HepG2 (cell line): ENCODE data around the gene KCNQ1OT1. TPM values are rescaled to one million over a fixed set of nuclear protein-coding genes. Genes with fewer than 3 reads are reported as not detected.
A peak's percentile ranks its signal among the peaks of the same experiment; 100 is the strongest.

ENCODE experiments used
- ATAC-seq: fragments of 200-7000 bp; cut with Tn5 transposase; 3 replicates; pipeline ENCODE4 v1.9.1; 2020; ENCODE audit warnings: mild to moderate bottlenecking, moderate library complexity
- BruUV-seq: library from RNA; stranded (reverse); fragments of 400-500 nt; replicated peaks from 2 replicates; lab custom pipeline; 2021; lab: Mats Ljungman, UMichigan
- CTCF ChIA-PET: fragments of 300-600 bp; formaldehyde crosslinking; extraction: SDS; loops from one replicate; lab custom pipeline; 2021; ENCODE audit warnings: low total read pairs, inconsistent platforms, low intra/inter-chr PET ratio; lab: Yijun Ruan, JAX
- POLR2A ChIA-PET: fragments of 350-600 bp; sonication (Branson Sonifier 250); formaldehyde crosslinking; loops from one replicate; lab custom pipeline; 2020; ENCODE audit warnings: antibody characterized with exemption, inconsistent platforms; lab: Yijun Ruan, JAX
- DNase-seq: peaks from one replicate; pipeline ENCODE4 v3.0.0-alpha.2; 2015; ENCODE audit warnings: low spot score
- FAIRE-seq: peaks from 3 replicates; lab custom pipeline; 2011; peaks lifted over from hg19 to GRCh38; lab: Jason Lieb, UNC
- H2AFZ ChIP-seq: one replicate; pipeline ENCODE4 v1.6.1; 2011; ENCODE audit warnings: low read length, inconsistent platforms
- H3K27ac ChIP-seq: fragments of 300-600 bp; 3 replicates; pipeline ENCODE4 v1.8.0; 2011; ENCODE audit warnings: mixed run types, mild to moderate bottlenecking, mixed read lengths, low read length, inconsistent platforms; ENCODE audit not compliant: insufficient read depth; ENCODE audit errors: extremely low read length
- H3K27me3 ChIP-seq, 2 experiments: fragments of 200-600 bp in 1 of 2; 2 replicates in 1 of 2; 3 replicates in 1 of 2; pipeline versions ENCODE4 v1.6.0 to v1.8.0; 2011; ENCODE audit warnings: low read length in 2 of 2, mild to moderate bottlenecking in 2 of 2, moderate library complexity in 2 of 2, inconsistent platforms in 1 of 2; ENCODE audit not compliant: insufficient read depth in 2 of 2, control insufficient read depth in 1 of 2
- H3K36me3 ChIP-seq, 2 experiments: fragments of 200-600 bp in 1 of 2; replicated peaks in 1 of 2; 2 replicates in 1 of 2; 3 replicates in 1 of 2; pipeline versions ENCODE4 v1.5.1 to v1.8.0; 2011; ENCODE audit warnings: low read length in 2 of 2, inconsistent platforms in 1 of 2; ENCODE audit not compliant: insufficient read depth in 2 of 2, control insufficient read depth in 1 of 2
- H3K4me1 ChIP-seq: 2 replicates; pipeline ENCODE4 v1.5.1; 2012; ENCODE audit warnings: low read length, inconsistent platforms; ENCODE audit not compliant: insufficient read depth
- H3K4me2 ChIP-seq: 2 replicates; pipeline ENCODE4 v1.6.0; 2011; ENCODE audit warnings: low read depth, low read length, inconsistent platforms
- H3K4me3 ChIP-seq, 3 experiments: fragments of 200-600 bp in 1 of 3; sonication (generic), shearing (Covaris generic) in 1 of 3; replicated peaks in 1 of 3; 2 replicates each; pipeline ENCODE4 v1.5.1; 2011 to 2016; ENCODE audit warnings: low read length in 3 of 3, inconsistent platforms in 2 of 3, low read depth in 2 of 3, mild to moderate bottlenecking in 2 of 3, control low read depth in 1 of 3, mixed read lengths in 1 of 3; ENCODE audit not compliant: insufficient read depth in 1 of 3
- H3K79me2 ChIP-seq: one replicate; pipeline ENCODE4 v1.6.1; 2011; ENCODE audit warnings: low read length, inconsistent platforms; ENCODE audit not compliant: insufficient read depth
- H3K9ac ChIP-seq: 2 replicates; pipeline ENCODE4 v1.6.0; 2011; ENCODE audit warnings: mild to moderate bottlenecking, low read depth, low read length, inconsistent platforms; ENCODE audit not compliant: insufficient read depth
- H3K9me3 ChIP-seq: 2 replicates; pipeline ENCODE4 v1.5.1; 2012; ENCODE audit warnings: mild to moderate bottlenecking, low read length
- H4K20me1 ChIP-seq: 2 replicates; pipeline ENCODE4 v1.6.0; 2011; ENCODE audit warnings: inconsistent platforms, mild to moderate bottlenecking, low read length, moderate library complexity; ENCODE audit not compliant: insufficient read depth
- ADNP ChIP-seq: sonication (generic); formaldehyde crosslinking; IDR thresholded peaks from 2 replicates; pipeline ENCODE4 v1.4.0; 2020; ENCODE audit warnings: missing genetic modification reagents
- AKAP8 ChIP-seq: sonication (generic); formaldehyde crosslinking; IDR thresholded peaks from 2 replicates; pipeline ENCODE4 v1.5.1; 2020; ENCODE audit warnings: mild to moderate bottlenecking, missing genetic modification reagents
- DPF2 ChIP-seq: sonication (generic); formaldehyde crosslinking; IDR thresholded peaks from 2 replicates; pipeline ENCODE4 v1.4.0; 2020; ENCODE audit warnings: mild to moderate bottlenecking, low read depth, missing genetic modification reagents, borderline replicate concordance
- KMT2B ChIP-seq: IDR thresholded peaks from 2 replicates; pipeline ENCODE4 v1.6.1; 2016; ENCODE audit warnings: missing genetic modification reagents, missing compliant biosample characterization
- MED8 ChIP-seq: sonication (generic); formaldehyde crosslinking; IDR thresholded peaks from 2 replicates; pipeline ENCODE4 v1.8.1; 2023; ENCODE audit warnings: mild to moderate bottlenecking, missing genetic modification reagents; ENCODE audit not compliant: insufficient replicate concordance
- NPAS2 ChIP-seq: sonication (generic); formaldehyde crosslinking; IDR thresholded peaks from 2 replicates; pipeline ENCODE4 v1.8.0; 2022; ENCODE audit warnings: mild to moderate bottlenecking, missing genetic modification reagents, borderline replicate concordance
- PRMT3 ChIP-seq: sonication (generic); formaldehyde crosslinking; IDR thresholded peaks from 2 replicates; pipeline ENCODE4 v1.8.1; 2022; ENCODE audit warnings: low read depth, mild to moderate bottlenecking, moderate library complexity, missing genetic modification reagents, borderline replicate concordance
- RBM22 ChIP-seq: fragments of 200-400 bp; formaldehyde crosslinking; optimal IDR thresholded peaks from 2 replicates; pipeline ENCODE3; 2017; ENCODE audit warnings: mild to moderate bottlenecking, low read length, moderate library complexity
- SUZ12 ChIP-seq: fragments of 150-350 bp; IDR thresholded peaks from 2 replicates; pipeline ENCODE4 v1.6.1; 2014; ENCODE audit warnings: low read depth, low read length
- TAF1 ChIP-seq: sonication (generic); formaldehyde crosslinking; IDR thresholded peaks from 2 replicates; pipeline ENCODE4 v1.4.0; 2020; ENCODE audit warnings: missing genetic modification reagents
- YEATS4 ChIP-seq: sonication (generic); formaldehyde crosslinking; IDR thresholded peaks from 2 replicates; pipeline ENCODE4 v1.4.0; 2020; ENCODE audit warnings: missing genetic modification reagents, borderline replicate concordance
- ZNF7 ChIP-seq: IDR thresholded peaks from 2 replicates; pipeline ENCODE4 v1.6.1; 2016; ENCODE audit warnings: missing biosample characterization, missing genetic modification reagents
- WGBS: methylation state at CpG from one replicate; pipeline ENCODE4 v1.1.6; 2017; ENCODE audit warnings: low lambda C conversion rate; 5-methylcytosine and 5-hydroxymethylcytosine counted together
- in situ Hi-C: cut with HindIII; loops from 2 replicates; pipeline ENCODE4 v1.10.0; 2017; ENCODE audit warnings: low pct_unique_long_range_greater_than_20kb; ENCODE audit not compliant: extremely low pct_ligation_motif_present
- intact Hi-C: fragments of 100-400 bp; cut with micrococcal nuclease; formaldehyde crosslinking; loops from one replicate; pipeline ENCODE4 v1.10.0; 2022; ENCODE audit not compliant: unreplicated experiment
- polyA plus RNA-seq, 8 experiments: library from polyadenylated mRNA; depleted of rRNA in 3 of 8; stranded (reverse) in 7 of 8; unstranded in 1 of 8; fragments of >200 nt; fragmentation: Illumina TruSeq in 4 of 8; extraction: Trizol in 4 of 8; gene quantifications; 2 replicates each; pipeline versions ENCODE4 v1.2.1 to v1.2.3, GENCODE V29; 2011 to 2016; ENCODE audit warnings: low read depth in 4 of 8, missing spikeins in 1 of 8, mixed read lengths in 1 of 8; ENCODE audit not compliant: insufficient read depth in 1 of 8
- total RNA-seq, 5 experiments: library from RNA; depleted of rRNA; stranded (reverse); fragments of >200 nt; fragmentation: Illumina TruSeq; extraction: Trizol; gene quantifications; 2 replicates each; pipeline ENCODE4 v1.2.3, GENCODE V29; 2016; ENCODE audit warnings: low read depth in 1 of 5
- TF ChIP-seq, protein P1 (sequence below): sonication (generic); formaldehyde crosslinking; IDR thresholded peaks from 2 replicates; pipeline ENCODE4 v1.8.0; 2022; ENCODE audit warnings: mild to moderate bottlenecking, missing genetic modification reagents, moderate library complexity
- TF ChIP-seq, protein P2 (sequence below): sonication (generic); formaldehyde crosslinking; IDR thresholded peaks from 2 replicates; pipeline ENCODE4 v1.4.0; 2020; ENCODE audit warnings: missing genetic modification reagents
- TF ChIP-seq, protein P3 (sequence below), 2 experiments: sonication (generic) in 1 of 2; formaldehyde crosslinking in 1 of 2; IDR thresholded peaks; 2 replicates each; pipeline versions ENCODE4 v1.4.0 to v1.6.1; 2016 to 2020; ENCODE audit warnings: borderline replicate concordance in 1 of 2, low read depth in 1 of 2, mild to moderate bottlenecking in 1 of 2, missing genetic modification reagents in 1 of 2

The KCNQ1OT1 gene
- total and polyA plus RNA-seq, 2 of the 13 experiments (the other 11 are each of a cell fraction or from before 2014, with no cell fraction given) = 1.3 to 18.9 TPM

GRCh38 chr11:2655016-2655719 is 44.6 kb downstream of the KCNQ1OT1 start:
- no peak overlapping the region for H3K4me2 ChIP-seq
- no peaks in the 10 kb centered on the region for H3K27me3 ChIP-seq
- H3K79me2 ChIP-seq = no peaks in the 10 kb centered on the region
- 0 out of 2 replicates have a peak, but pooled peaks cover 8% of the 10 kb centered on the region for H3K4me1 ChIP-seq
- POLR2A ChIA-PET = no interaction called here
- WGBS = 98% methylated on average over 5 of the region's 6 CpGs
- intact Hi-C loops = no loop called here
- no peak overlapping the region for H3K27ac ChIP-seq
- H2AFZ ChIP-seq = no peak overlapping the region
- no peak overlapping the region for H3K4me3 ChIP-seq
- CTCF ChIA-PET = no interaction called here
- FAIRE-seq (no peak), DNase-seq (no peak), ATAC-seq (peak; percentile 5; the same call in 2 of the 3 replicates)
- peaks cover 1 to 4% of the 10 kb centered on the region in 2 experiments; a peak in 1 of 5 replicates for H3K36me3 ChIP-seq
- peaks cover 37% of the 10 kb centered on the region for H4K20me1 ChIP-seq
- peaks cover 51% of the 10 kb centered on the region for H3K9me3 ChIP-seq
- in situ Hi-C loops = no loop called here
- BruUV-seq = no TSS peak
- no peak overlapping the region for H3K9ac ChIP-seq
- TF ChIP-seq PRMT3 (CRISPR knock-in tag) = no peak
- TF ChIP-seq RBM22 = peak; percentile 88
- TF ChIP-seq DPF2 = no peak
- TF ChIP-seq MED8 (CRISPR knock-in tag) = no peak
- TF ChIP-seq ZNF7 (CRISPR knock-in tag) = no peak
- TF ChIP-seq, protein P1, sequence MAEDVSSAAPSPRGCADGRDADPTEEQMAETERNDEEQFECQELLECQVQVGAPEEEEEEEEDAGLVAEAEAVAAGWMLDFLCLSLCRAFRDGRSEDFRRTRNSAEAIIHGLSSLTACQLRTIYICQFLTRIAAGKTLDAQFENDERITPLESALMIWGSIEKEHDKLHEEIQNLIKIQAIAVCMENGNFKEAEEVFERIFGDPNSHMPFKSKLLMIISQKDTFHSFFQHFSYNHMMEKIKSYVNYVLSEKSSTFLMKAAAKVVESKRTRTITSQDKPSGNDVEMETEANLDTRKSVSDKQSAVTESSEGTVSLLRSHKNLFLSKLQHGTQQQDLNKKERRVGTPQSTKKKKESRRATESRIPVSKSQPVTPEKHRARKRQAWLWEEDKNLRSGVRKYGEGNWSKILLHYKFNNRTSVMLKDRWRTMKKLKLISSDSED (CRISPR knock-in tag) = no peak
- no peak for TF ChIP-seq AKAP8 (CRISPR knock-in tag)
- TF ChIP-seq YEATS4 (CRISPR knock-in tag) = no peak
- TF ChIP-seq TAF1 = no peak
- TF ChIP-seq SUZ12 = no peak
- TF ChIP-seq, protein P2, sequence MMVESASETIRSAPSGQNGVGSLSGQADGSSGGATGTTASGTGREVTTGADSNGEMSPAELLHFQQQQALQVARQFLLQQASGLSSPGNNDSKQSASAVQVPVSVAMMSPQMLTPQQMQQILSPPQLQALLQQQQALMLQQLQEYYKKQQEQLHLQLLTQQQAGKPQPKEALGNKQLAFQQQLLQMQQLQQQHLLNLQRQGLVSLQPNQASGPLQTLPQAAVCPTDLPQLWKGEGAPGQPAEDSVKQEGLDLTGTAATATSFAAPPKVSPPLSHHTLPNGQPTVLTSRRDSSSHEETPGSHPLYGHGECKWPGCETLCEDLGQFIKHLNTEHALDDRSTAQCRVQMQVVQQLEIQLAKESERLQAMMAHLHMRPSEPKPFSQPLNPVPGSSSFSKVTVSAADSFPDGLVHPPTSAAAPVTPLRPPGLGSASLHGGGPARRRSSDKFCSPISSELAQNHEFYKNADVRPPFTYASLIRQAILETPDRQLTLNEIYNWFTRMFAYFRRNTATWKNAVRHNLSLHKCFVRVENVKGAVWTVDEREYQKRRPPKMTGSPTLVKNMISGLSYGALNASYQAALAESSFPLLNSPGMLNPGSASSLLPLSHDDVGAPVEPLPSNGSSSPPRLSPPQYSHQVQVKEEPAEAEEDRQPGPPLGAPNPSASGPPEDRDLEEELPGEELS (CRISPR knock-in tag) = no peak
- TF ChIP-seq, protein P3, sequence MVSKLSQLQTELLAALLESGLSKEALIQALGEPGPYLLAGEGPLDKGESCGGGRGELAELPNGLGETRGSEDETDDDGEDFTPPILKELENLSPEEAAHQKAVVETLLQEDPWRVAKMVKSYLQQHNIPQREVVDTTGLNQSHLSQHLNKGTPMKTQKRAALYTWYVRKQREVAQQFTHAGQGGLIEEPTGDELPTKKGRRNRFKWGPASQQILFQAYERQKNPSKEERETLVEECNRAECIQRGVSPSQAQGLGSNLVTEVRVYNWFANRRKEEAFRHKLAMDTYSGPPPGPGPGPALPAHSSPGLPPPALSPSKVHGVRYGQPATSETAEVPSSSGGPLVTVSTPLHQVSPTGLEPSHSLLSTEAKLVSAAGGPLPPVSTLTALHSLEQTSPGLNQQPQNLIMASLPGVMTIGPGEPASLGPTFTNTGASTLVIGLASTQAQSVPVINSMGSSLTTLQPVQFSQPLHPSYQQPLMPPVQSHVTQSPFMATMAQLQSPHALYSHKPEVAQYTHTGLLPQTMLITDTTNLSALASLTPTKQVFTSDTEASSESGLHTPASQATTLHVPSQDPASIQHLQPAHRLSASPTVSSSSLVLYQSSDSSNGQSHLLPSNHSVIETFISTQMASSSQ (IDR thresholded peaks at IDR 0.05; ENCODE audit: low read depth) = no peak
- TF ChIP-seq, protein P3 (CRISPR knock-in tag; IDR thresholded peaks at IDR 0.05; ENCODE audit: borderline replicate concordance) = peak; percentile 25; the same call in 1 of the 2 replicates
- no peak for TF ChIP-seq KMT2B (CRISPR knock-in tag)
- TF ChIP-seq NPAS2 (CRISPR knock-in tag) = no peak
- TF ChIP-seq ADNP (CRISPR knock-in tag) = no peak
